Endothelial cell of umbilical vein (primary cell): ENCODE data around the gene MVB12B. TPM values are rescaled to one million over a fixed set of nuclear protein-coding genes. Genes with fewer than 3 reads are reported as not detected.

Experiments
- BruUV-seq: library from RNA; stranded (reverse); fragments of 400-500 nt; replicated peaks from 2 replicates; lab custom pipeline; 2021; lab: Mats Ljungman, UMichigan
- CTCF ChIA-PET: fragments of 300-600, 350-600 bp; sonication (Branson Sonifier 250); formaldehyde crosslinking; loops from one replicate; lab custom pipeline; 2021; ENCODE audit warnings: antibody characterized with exemption, inconsistent platforms; lab: Charles Lee
- POLR2A ChIA-PET: fragments of 300-600, 350-600 bp; sonication (Branson Sonifier 250); formaldehyde crosslinking; loops from one replicate; lab custom pipeline; 2021; ENCODE audit warnings: antibody characterized with exemption, inconsistent platforms; lab: Charles Lee
- DNase-seq: peaks from one replicate; pipeline ENCODE4 v3.0.0-alpha.2; 2011; ENCODE audit warnings: low read depth, low spot score
- FAIRE-seq: peaks from 2 replicates; lab custom pipeline; 2011; peaks lifted over from hg19 to GRCh38; lab: Jason Lieb, UNC
- H2AFZ ChIP-seq: 2 replicates; pipeline ENCODE4 v1.6.0; 2012; ENCODE audit warnings: low read depth, low read length, control low read depth, inconsistent platforms
- H3K27ac ChIP-seq: 2 replicates; pipeline ENCODE4 v1.5.1; 2011; ENCODE audit warnings: low read depth, mild to moderate bottlenecking, control low read depth, low read length, moderate library complexity; ENCODE audit not compliant: insufficient read depth
- H3K27me3 ChIP-seq, 2 experiments: 2 replicates each; pipeline versions ENCODE4 v1.6.0 to v1.6.1; 2011; ENCODE audit warnings: low read length in 2 of 2, mixed read lengths in 1 of 2; ENCODE audit not compliant: control insufficient read depth in 2 of 2, insufficient read depth in 2 of 2
- H3K36me3 ChIP-seq, 2 experiments: 2 replicates in 1 of 2; 3 replicates in 1 of 2; pipeline ENCODE4 v1.5.1; 2011; ENCODE audit warnings: low read length in 2 of 2, mild to moderate bottlenecking in 1 of 2, moderate library complexity in 1 of 2; ENCODE audit not compliant: control insufficient read depth in 2 of 2, insufficient read depth in 2 of 2; ENCODE audit errors: extremely low read depth in 1 of 2
- H3K4me1 ChIP-seq: 3 replicates; pipeline ENCODE4 v1.5.1; 2011; ENCODE audit warnings: mild to moderate bottlenecking, low read length; ENCODE audit not compliant: control insufficient read depth, insufficient read depth; ENCODE audit errors: extremely low read depth
- H3K4me2 ChIP-seq: 2 replicates; pipeline ENCODE4 v1.6.1; 2011; ENCODE audit warnings: low read length, control low read depth, mixed read lengths; ENCODE audit not compliant: insufficient read depth
- H3K4me3 ChIP-seq, 3 experiments: fragments of 200-600 bp in 1 of 3; sonication (generic), shearing (Covaris generic) in 1 of 3; replicated peaks in 1 of 3; 2 replicates each; pipeline ENCODE4 v1.5.1; 2011 to 2016; ENCODE audit warnings: control low read depth in 3 of 3, low read length in 3 of 3, mild to moderate bottlenecking in 2 of 3, inconsistent platforms in 1 of 3, low read depth in 1 of 3, moderate library complexity in 1 of 3; ENCODE audit not compliant: insufficient read depth in 1 of 3
- H3K79me2 ChIP-seq: 2 replicates; pipeline ENCODE4 v1.6.0; 2012; ENCODE audit warnings: low read length, inconsistent platforms; ENCODE audit not compliant: control insufficient read depth, insufficient read depth
- H3K9ac ChIP-seq: replicated peaks from 2 replicates; pipeline ENCODE3; 2011; ENCODE audit warnings: low read length, control low read depth; ENCODE audit not compliant: insufficient read depth; ENCODE audit errors: extremely low read depth
- H3K9me1 ChIP-seq: replicated peaks from 3 replicates; pipeline ENCODE4 v1.6.0; 2011; ENCODE audit warnings: mild to moderate bottlenecking, low read length; ENCODE audit not compliant: control insufficient read depth, insufficient read depth; ENCODE audit errors: extremely low read depth
- H3K9me3 ChIP-seq: replicated peaks from 2 replicates; pipeline ENCODE4 v1.5.1; 2012; ENCODE audit warnings: low read length, inconsistent platforms; ENCODE audit not compliant: control insufficient read depth, insufficient read depth
- H4K20me1 ChIP-seq: replicated peaks from 2 replicates; pipeline ENCODE3; 2011; ENCODE audit warnings: mild to moderate bottlenecking, low read length; ENCODE audit not compliant: control insufficient read depth, insufficient read depth; ENCODE audit errors: extremely low read depth
- CTCF ChIP-seq, 2 donors: IDR thresholded peaks; 1 replicate in 1 of 2; 2 replicates in 1 of 2; pipeline ENCODE4 v1.5.1; 2011; ENCODE audit warnings: low read length in 2 of 2, mild to moderate bottlenecking in 2 of 2, moderate library complexity in 2 of 2, control low read depth in 1 of 2, inconsistent platforms in 1 of 2, low read depth in 1 of 2; ENCODE audit not compliant: insufficient read depth in 1 of 2; ENCODE audit errors: extremely low read depth in 1 of 2
- EZH2 ChIP-seq: IDR thresholded peaks from 2 replicates; pipeline ENCODE4 v1.6.1; 2012; ENCODE audit warnings: borderline replicate concordance, low read depth, mild to moderate bottlenecking, moderate library complexity, low read length, inconsistent platforms; ENCODE audit not compliant: severe bottlenecking
- FOS ChIP-seq: IDR thresholded peaks from 2 replicates; pipeline ENCODE4 v1.6.1; 2011; ENCODE audit warnings: mild to moderate bottlenecking, low read length, moderate library complexity, borderline replicate concordance; ENCODE audit not compliant: insufficient read depth
- GATA2 ChIP-seq: IDR thresholded peaks from 2 replicates; pipeline ENCODE4 v1.7.0; 2011; ENCODE audit warnings: low read depth, mild to moderate bottlenecking, moderate library complexity, mixed read lengths, low read length; ENCODE audit not compliant: insufficient read length, insufficient read depth
- JUN ChIP-seq: IDR thresholded peaks from 2 replicates; pipeline ENCODE4 v1.6.1; 2011; ENCODE audit warnings: borderline replicate concordance, low read depth; ENCODE audit not compliant: insufficient read length, insufficient read depth
- MYC ChIP-seq: IDR thresholded peaks from one replicate; pipeline ENCODE4 v1.6.1; 2011; ENCODE audit warnings: mild to moderate bottlenecking, low read depth, low read length
- POLR2A ChIP-seq: IDR thresholded peaks from 2 replicates; pipeline ENCODE4 v1.6.1; 2012; ENCODE audit warnings: low read depth, mild to moderate bottlenecking, control low read depth, low read length
- POLR2AphosphoS5 ChIP-seq: IDR thresholded peaks from 2 replicates; pipeline ENCODE4 v1.6.1; 2012; ENCODE audit warnings: low read depth, mild to moderate bottlenecking, control low read depth, low read length, moderate library complexity; ENCODE audit not compliant: insufficient read depth
- dilution Hi-C: fragments of 300-500 bp; cut with MboI; formaldehyde crosslinking; loops from one replicate; pipeline ENCODE4 v1.15.0; 2019; ENCODE audit warnings: low sequenced_read_pairs; ENCODE audit not compliant: extremely low pct_ligation_motif_present
- intact Hi-C: fragments of 100-400 bp; cut with micrococcal nuclease; formaldehyde crosslinking; loops from one replicate; pipeline ENCODE4 v1.10.0; 2022
- polyA plus RNA-seq, 4 experiments: library from polyadenylated mRNA; depleted of rRNA in 3 of 4; stranded (reverse) in 3 of 4; unstranded in 1 of 4; fragments of >200 nt; gene quantifications; 2 replicates each; pipeline versions ENCODE4 v1.2.1 to v1.2.3, GENCODE V29; 2011 to 2012; ENCODE audit warnings: missing spikeins in 1 of 4
- total RNA-seq: library from RNA; stranded (reverse); gene quantifications from 2 replicates; pipeline ENCODE4 v1.2.3, GENCODE V29; 2021
- TF ChIP-seq, protein P1 (sequence below): IDR thresholded peaks from 2 replicates; pipeline ENCODE4 v1.6.1; 2011; ENCODE audit not compliant: insufficient read depth, insufficient read length

The MVB12B gene
- total and polyA plus RNA-seq, 2 donors (not counting 3 experiments of a cell fraction or from before 2014, with no cell fraction given), result 6.6 to 17.3 TPM

- no peak overlapping the region for H3K27ac ChIP-seq
- peaks cover 0 to 3% of the 10 kb centered on the region in 2 experiments for H3K36me3 ChIP-seq
- no peaks in the 10 kb centered on the region for H3K79me2 ChIP-seq
- H3K27me3 ChIP-seq, result no peaks in the 10 kb centered on the region
- dilution Hi-C loops (no loop called here), intact Hi-C loops (no loop called here)
- no peaks in the 10 kb centered on the region for H3K9me1 ChIP-seq
- POLR2A ChIA-PET, result no interaction called here
- H3K4me2 ChIP-seq, result no peak overlapping the region
- no peaks in the 10 kb centered on the region for H3K9me3 ChIP-seq
- H3K4me3 ChIP-seq, result no peak overlapping the region
- CTCF ChIA-PET, result interaction anchor here (0.9 kb wide), 1 partner anchor 15 kb away, joined by 5 read pairs; no protein-coding TSS in a partner anchor
- FAIRE-seq (no peak), DNase-seq (no peak)
- no peaks in the 10 kb centered on the region for H4K20me1 ChIP-seq
- no peak overlapping the region for H2AFZ ChIP-seq
- no TSS peak for BruUV-seq
- H3K4me1 ChIP-seq, result peaks cover 17% of the 10 kb centered on the region
- no peak for TF ChIP-seq EZH2
- TF ChIP-seq POLR2AphosphoS5, result no peak
- TF ChIP-seq GATA2, result no peak
- TF ChIP-seq JUN, result no peak
- TF ChIP-seq MYC, result no peak
- TF ChIP-seq, protein P1, sequence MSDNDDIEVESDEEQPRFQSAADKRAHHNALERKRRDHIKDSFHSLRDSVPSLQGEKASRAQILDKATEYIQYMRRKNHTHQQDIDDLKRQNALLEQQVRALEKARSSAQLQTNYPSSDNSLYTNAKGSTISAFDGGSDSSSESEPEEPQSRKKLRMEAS, result no peak
- TF ChIP-seq POLR2A, result no peak
- TF ChIP-seq FOS, result no peak
- no peak for TF ChIP-seq CTCF (IDR thresholded peaks at IDR 0.05; ENCODE audit: extremely low read depth in 1 of 2, insufficient read depth in 1 of 2, low read depth in 1 of 2, low read length in 2 of 2)
- no peak overlapping the region for H3K9ac ChIP-seq
Observed at GRCh38 chr9:126383406-126384046, 56.9 kb downstream of the MVB12B start.
